Activated CD4-positive, alpha-beta T cell treated with anti-CD3 and anti-CD28 coated beads, Interleukin-2, amount 50 U/mL, for 16 hours (primary cell): ENCODE measurements around the gene PIK3R6.

Experiments used
- DNase-seq: peaks from one replicate; pipeline ENCODE4 v3.0.0-alpha.2; 2020

PIK3R6 gene

DNA sequence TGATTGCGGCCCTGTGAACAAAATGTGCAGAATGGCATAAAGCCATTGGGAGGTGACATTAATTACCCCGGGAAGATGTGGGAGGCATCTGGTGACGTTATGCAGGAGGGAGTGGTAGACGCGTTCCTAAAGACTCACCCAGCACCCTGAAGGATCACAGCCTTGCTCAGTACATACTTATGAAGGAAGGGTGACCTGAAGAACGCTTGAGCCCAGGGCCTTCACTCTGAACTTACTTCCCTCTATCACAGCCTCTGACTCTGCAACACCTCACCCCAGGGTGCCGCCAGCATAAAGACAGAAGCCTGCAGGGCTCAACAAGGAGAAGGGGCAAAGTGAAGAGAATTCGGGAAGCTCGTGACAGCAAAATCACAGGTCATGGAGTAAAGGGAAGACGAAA is 77.7 kb downstream of the PIK3R6 start:
- DNase-seq, result no peak

DNA sequence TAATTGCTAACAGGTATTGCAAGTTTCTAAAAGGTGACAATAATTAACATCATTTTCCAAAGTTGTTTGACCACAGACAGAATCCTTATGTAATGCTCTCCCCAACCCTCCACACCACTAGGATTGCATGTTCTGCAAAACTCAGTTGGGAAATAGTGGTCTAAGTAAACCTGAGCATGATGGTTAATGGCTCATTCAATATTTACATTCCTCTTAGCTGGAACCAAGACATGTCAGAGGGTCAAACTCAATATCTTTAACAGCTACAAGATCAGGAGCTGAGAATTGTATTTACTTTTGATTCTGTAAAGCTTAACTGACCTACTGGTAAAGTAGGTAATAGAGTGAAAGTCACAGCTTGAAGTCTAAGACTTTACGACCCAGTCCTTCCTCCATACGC is 78.5 kb downstream of the PIK3R6 start:
- no peak for DNase-seq

DNA sequence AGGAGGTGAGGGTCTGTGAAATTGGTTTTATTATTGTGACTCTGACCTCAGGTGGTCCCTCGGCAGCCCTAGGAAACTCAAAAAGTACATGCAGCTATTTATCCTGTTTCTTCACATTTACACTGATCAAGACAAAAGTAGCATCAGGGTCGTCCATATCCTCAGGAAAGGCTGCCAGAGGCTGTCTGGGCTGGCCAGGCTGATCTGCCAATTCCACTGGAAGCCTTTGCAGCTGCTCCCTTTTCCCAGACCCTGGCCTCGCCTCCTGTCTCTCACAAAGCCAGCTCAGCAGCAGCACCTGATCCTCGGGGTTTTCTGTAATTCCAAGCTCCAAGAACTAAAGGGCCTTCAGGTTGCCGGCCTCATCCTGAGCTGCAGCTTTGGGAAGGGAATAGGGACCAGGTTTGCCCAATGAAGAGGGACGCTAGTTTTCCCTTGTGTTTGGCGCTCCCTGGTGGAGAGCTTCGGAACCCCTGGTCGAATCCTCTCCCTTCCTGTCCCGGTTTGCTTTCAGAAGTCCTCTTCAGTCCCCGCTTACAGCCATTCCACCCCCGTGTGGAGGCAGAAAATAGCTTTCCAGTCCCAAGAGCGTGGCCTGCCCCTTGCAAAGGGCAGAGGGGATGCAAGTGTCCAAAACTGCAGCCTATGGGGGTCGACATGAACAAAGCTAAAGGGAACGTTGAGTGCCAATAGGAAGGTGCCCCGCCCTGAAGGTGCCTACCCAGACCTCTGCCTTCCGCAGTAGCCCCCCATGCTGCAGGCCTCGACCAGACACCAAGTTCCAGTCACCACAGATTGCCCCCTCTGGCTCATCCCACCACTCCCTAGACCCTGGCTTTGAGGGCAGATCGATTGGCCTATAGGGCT is 81.7 kb downstream of the PIK3R6 start:
- peak; percentile 58 for DNase-seq

DNA sequence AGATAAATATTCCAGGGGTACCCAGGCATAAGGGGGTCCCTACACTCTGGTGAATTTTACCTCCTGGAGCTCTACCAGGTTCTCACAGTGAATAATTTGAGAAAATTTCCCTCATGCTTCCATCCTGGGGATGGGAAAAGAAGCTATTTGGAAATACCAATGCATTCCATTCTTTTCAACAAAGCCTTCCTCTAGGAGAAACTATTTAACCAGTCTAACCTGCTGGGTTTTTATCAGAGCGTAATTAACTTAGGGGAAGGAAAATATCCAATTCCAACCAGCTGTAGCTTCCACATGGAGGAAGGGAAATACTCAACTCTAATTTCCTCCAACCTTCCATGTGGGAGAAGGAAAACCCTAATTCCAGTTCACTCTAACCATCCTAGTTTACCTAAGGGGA is 85.3 kb downstream of the PIK3R6 start:
- no peak for DNase-seq

DNA sequence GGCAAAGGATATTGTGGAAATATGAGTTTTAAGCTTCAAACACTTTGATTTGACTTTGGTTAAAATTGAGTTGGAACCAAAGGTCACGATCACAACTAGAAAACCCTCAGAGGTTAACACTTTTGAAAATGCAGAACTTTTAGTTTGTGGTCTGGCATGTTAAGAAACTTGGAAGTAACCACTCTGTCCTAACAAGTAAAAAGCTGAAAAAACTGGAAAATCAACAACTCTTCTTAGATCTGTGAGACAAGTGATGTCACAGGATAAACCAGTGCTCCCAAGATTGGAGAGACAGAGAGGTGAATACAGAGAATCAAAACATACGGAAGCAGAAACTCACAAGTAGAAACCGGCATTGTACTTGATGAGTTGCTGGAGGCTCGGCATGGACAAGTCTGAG is 85.7 kb downstream of the PIK3R6 start:
- DNase-seq, result no peak

DNA sequence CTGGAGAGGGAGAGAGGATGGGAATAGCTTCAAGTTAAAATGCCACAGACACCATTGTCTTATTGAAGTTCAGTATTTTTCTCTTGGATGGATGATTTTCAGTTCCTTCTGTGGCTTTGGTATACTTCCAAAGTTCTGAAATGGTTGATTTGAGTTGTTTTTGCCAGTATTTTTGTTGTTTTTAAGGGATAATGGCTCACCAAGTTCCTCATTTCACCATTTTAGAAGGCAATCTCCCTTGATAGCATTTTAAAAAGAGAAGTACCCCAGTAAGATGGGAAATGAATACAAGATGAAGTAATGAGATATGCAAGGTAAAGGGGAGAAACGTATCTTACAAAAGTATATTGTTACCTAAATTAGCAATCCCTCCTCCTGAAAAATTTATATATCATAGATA is 90.6 kb downstream of the PIK3R6 start:
- no peak for DNase-seq

DNA sequence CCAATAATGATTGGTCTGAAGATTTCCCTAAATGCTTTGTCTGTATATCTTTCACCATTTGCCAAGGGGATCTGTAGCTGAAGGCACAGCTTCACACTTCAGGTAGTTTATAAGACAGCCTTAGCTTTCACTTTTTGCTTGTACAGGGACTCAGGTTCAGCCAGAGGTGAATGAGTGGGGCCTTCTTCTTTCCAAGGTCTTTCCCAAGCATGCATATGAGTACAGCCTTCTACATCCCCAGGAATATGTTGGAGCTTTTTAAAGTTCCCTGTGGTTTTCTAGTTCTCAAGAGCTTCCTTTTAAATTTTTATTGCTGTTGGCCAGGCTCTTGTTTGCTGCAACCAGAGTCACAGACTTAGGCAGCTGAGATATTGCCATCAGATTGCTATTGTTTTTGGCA is 91.2 kb downstream of the PIK3R6 start:
- DNase-seq, result no peak

DNA sequence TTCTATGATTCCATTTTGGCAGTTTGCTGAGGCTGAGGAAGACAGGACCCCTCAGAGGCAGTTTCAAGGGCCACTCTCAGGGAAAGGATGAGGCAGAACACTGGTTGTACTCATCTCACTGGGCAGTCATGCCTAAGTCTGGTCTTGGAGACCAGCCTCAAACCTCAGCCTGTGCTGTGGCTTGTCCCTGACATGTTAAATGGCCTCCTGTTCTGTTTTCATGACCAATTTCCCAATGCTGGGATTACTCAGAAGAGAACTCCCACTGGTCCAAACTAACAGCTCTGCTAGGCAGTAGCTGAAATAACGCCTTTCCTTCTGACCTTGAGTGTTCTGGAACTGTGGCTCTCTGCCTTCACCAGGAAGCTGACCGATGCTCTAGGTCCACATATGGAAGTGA is 100.7 kb downstream of the PIK3R6 start:
- no peak for DNase-seq

DNA sequence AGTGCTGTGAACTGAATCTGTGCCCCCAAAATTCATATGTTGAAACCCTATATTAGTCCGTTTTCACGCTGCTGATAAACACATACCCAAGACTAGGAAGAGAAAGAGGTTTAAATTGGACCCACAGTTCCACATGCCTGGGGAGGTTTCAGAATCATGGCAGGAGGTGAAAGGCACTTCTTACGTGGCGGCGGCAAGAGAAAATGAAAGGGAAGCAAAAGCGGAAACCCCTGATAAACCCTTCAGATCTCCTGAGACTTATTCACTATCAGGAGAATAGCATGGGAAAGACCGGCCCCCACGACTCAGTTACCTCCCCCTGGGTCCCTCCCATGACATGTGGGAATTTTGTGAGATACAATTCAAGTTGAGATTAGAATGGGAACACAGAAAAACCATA is 105.5 kb downstream of the PIK3R6 start:
- no peak for DNase-seq

DNA sequence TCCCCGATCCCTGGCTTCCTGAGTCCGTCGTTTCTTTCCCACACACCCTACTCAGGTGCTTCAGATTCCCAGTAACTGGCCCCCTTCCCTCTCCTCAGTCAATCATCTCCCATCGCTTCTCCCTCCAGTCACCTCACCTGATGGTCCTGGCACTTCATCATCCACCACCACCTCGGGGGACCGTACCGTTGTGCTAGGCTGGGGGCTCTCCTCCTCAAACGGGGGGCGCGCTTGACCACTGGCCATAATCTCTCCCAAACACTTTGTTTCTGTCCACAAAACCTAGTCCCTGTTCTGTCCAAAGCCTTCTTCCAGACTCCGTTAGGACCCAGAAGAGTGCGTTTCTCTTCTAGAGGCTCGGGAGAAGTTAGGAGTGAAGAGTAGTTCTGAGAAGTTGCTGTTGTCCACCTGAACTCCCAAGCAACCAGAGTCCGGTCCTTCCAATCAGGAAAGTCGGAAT is 109.3 kb downstream of the PIK3R6 start, which contains the start of gene SPDYE4:
SPDYE4 (minus strand) TSS at position 410 of the 460 bp plus-strand sequence; CDS start at position 246, 164 bp downstream.
- no peak for DNase-seq

DNA sequence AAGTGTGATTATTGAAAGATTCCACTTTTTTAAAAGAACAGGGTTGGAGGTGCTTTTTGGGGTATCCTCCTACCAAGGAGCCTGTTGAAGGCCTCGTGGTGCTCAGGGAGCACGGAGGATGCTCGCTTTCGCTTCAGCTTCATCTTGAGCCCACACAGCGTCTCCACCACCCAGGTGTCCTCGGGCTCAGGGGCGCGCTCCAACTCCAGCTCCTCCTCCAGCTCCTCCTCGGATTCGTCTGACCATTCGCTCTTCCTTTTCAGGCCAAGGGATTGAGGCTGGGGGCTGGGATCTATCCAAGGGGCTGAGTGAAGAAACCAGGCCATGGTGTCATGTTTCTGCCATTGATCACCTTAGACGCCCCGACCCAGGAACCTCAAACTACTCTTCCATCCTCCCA is 110.3 kb downstream of the PIK3R6 start:
- no peak for DNase-seq

DNA sequence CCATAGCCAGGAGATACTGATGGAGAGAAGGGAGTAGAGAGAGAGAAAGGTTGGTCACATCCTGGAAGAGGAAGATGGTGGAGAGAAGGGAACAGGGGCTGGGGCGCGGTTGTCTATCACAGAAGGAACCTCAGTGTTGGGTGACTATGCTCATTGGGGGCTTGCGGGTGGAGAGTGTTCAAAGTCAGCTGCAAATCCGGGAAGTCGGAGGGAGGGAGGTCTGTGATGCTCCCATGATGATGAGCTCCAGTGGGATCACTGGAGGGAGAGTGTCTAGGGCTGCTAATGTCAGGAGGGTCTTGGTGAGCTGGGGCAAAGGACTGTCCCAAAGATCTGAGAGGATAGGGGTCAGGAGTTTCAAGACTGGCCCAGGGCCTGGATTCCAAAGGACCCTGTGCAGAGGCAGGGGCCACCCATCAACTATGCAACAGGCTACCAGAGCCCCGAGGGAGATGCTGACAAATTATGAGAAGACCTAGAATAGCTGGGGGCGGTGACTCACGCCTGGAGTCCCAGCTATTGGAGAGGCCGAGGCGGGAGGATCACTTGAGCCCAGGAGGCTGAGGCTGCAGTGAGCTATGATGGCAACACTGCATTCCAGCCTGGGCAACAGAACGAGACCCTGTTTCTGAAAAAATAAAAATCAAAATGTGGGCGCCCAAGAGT is 111.8 kb downstream of the PIK3R6 start:
- DNase-seq, result no peak

DNA sequence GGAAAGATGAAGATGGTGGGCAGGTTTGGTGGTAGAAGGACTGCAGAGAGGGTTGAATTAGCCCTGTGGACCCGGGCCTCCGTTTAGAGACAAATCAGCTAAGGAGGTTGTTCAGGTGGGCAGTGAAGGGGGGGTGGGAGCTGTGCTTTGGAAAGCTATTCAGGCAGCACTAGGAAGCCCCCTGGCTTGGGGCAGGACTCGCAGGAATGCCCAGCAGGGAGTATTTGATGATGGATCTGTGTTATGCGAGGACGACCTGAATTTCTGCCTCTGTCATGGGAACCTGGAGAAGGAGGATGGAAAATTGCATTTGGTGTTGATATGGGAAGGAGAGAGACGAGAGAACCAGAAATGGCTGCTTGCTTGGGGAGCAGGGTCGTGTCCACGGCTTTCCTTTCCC is 112.6 kb downstream of the PIK3R6 start:
- DNase-seq, result no peak

DNA sequence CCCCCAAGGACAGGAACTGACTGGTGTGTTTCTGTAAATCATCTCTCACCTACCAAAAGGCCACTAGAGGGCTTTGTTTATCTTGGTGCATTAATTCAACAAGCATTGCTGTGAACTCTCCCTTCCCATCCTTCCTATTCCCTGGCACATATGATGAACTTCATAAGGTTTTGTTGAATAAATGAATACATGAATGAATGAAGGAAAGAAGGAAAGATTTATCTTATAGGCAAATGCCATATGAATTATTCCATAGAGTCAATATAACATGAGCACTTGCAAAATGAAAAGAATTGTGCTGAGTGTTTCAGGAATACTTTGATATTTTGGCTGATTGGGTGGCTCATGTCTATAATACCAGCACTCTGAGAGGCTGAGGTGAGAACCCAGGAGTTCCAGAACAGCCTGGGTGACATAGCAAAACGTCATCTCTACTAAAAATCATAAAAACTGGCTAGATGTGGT is 113.5 kb downstream of the PIK3R6 start:
- no peak for DNase-seq

DNA sequence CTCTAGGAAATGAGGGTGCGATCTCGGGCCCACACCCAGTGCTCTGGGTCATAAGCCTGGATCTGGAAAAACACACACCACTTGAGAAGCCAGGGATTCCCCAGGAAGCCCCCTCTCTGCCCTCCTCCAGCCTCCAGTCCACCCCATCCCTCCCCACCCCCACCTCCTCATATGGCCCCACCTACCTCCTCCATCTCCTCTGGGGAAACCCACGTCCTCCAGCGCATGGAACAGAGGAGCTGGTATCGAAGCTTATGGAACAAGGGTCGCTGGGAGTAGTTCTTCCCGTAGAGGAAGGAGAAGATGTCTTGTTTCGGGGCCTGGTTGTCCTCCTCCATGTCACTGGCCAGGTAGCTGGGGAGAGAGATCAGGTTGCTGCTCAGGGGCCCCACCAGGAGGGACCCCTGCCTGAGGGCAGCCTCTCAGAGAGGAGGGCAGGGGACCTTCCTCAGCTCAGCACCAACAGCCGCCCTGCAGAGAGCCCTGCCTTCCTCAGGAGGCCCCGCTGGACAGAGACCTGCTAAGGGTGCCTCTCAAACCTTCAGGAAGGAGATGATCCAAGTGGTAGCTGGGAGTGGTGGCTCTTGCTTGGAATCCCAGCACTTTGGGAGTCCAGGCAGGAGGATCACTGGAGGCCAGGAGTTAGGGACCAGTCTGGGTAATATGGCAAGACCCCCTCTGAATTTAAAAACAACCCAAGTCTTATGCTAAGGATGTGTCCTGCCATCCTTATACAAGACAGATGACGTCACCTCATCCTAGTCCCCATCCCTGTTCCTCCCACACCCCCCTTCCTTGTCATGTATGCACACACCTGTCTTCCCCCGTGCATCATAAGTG is 114.1 kb downstream of the PIK3R6 start:
- no peak for DNase-seq
